HFF-Myc (cell line): ENCODE results near the gene KCNJ5.
A peak's percentile ranks its signal among the peaks of the same experiment; 100 is the strongest.

Experiments
- DNase-seq: peaks from one replicate; pipeline ENCODE4 v3.0.0-alpha.2; 2011; ENCODE audit warnings: low read depth; ENCODE audit errors: extremely low read depth
- H3K4me3 ChIP-seq: replicated peaks from 2 replicates; pipeline ENCODE4 v1.5.1; 2011; ENCODE audit warnings: low read depth, mild to moderate bottlenecking, control low read depth, low read length
- TF ChIP-seq, protein P1 (sequence below): IDR thresholded peaks from 2 replicates; pipeline ENCODE4 v1.5.1; 2012; ENCODE audit warnings: mild to moderate bottlenecking, low read depth, low read length, control low read depth; ENCODE audit errors: missing control alignments

Gene KCNJ5

DNA sequence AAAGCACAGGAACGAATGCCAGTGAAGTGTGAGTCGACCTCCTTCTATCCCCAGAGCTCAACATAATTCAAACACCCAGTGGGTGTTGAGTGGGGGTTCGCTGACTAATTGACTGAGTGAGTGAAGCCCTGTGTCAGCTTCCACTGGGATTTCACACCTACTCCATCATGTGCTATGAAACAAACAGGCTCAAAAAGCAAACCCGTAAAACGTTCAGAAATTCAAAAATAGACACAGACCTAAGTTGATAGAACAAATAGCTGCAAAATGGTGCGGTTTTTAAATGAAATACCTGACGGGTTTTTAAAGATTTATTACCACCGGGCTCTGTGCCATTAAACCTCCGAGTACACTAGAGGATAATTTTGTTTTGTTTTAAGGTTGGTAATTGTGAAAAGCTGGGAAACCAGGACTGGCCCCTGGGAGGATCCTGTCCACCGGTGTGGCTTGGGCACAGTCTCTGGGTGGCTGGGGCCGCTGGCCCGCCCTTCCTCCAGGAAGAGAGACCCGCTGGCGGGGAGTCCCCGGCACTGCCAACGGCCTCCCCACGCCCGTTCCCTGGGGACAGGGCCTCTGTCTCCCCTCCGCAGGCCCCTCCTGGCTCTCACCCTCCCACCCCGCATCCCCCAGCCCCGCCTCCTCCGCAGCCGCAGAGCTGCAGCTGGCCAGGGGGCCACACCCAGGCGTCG, 13.6 kb downstream of the KCNJ5 start:
- no peak for DNase-seq
- TF ChIP-seq, protein P1, sequence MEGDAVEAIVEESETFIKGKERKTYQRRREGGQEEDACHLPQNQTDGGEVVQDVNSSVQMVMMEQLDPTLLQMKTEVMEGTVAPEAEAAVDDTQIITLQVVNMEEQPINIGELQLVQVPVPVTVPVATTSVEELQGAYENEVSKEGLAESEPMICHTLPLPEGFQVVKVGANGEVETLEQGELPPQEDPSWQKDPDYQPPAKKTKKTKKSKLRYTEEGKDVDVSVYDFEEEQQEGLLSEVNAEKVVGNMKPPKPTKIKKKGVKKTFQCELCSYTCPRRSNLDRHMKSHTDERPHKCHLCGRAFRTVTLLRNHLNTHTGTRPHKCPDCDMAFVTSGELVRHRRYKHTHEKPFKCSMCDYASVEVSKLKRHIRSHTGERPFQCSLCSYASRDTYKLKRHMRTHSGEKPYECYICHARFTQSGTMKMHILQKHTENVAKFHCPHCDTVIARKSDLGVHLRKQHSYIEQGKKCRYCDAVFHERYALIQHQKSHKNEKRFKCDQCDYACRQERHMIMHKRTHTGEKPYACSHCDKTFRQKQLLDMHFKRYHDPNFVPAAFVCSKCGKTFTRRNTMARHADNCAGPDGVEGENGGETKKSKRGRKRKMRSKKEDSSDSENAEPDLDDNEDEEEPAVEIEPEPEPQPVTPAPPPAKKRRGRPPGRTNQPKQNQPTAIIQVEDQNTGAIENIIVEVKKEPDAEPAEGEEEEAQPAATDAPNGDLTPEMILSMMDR = no peak
- H3K4me3 ChIP-seq = peak overlapping the region; percentile 45

DNA sequence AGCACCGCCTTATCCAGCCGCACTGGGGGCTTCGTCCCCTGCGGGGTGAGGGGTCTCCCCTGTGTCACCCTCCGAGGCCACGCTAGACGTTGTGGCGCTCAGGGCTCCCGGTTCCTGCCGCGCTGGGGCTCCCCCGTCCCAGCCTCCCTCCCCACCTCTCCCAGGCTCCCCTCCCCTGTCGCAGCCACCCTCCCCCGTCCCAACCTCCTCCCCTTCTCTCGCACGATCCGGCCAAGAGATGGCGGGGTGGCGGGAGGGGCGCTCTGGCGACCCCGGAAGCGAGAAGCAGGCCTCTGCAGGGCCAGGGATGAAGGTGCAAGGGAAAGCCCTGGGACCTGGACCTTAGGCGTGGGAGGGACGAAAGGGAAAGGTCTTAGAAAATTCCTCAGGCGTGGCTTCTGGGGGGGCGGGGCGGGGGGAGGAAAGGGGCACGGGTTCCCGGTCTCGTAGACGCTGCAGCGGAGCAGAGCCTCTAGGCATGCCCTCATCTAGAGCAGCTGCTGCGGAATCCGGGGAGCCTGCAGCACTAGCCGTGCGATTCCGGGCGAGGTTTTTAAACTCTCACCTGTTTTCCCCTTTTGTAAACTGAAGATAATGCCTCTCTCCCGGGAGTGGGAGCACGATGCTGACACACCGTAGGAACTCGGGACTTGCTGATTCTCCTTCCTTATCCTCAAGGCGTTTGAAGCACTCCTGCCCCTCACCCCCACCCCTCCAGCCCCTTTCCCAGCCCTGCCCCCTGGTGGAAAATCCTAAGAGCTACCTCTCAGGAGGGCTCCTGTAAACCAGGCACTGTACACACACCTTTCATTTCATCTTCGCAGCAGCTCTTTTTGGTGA, 14.4 kb downstream of the KCNJ5 start:
- TF ChIP-seq, protein P1 = peak; percentile 47
- DNase-seq = no peak
- H3K4me3 ChIP-seq = peak overlapping the region; percentile 45

DNA sequence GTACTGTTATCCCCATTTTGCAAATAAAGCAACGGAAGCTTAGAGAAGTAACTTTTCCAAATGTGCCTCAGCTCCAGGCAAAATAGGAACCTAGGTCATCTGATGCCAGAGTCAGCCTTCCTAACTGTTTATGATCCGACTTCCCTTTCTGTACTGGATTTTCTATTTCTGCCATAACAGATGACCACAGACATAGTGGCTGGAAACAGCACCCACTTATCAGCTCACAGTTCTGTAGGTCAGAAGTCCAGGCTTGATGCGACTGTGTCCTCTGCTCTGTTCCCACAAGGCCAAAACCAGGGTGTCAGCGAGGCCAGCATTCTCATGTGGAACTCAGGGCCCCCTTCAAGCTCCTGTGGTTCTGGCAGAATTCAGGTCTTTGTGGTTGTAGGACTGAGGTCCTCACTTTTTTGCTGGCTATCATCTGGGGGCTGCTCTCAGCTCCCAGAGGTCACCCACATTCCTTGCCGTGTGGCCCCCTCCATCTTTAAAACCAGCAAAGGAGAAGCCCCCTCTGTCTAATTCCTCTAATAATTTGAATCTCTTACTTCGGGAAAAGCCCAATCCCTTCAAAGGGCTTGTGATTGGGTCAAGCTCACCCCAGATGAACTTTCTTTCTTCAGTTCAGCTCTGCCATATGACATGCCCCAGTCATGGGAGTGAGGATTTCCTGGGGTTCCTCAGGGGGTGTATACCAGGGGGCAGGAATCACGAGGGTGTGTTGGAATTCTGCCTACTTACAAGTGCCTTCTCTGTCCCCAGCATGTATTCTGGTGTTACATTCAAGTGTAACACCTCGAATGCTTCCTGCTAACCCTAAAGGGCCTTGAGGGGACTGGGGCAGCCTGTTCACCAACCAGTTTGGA, 15.3 kb downstream of the KCNJ5 start:
- H3K4me3 ChIP-seq = peak overlapping the region; percentile 45
- TF ChIP-seq, protein P1 = no peak
- no peak for DNase-seq

DNA sequence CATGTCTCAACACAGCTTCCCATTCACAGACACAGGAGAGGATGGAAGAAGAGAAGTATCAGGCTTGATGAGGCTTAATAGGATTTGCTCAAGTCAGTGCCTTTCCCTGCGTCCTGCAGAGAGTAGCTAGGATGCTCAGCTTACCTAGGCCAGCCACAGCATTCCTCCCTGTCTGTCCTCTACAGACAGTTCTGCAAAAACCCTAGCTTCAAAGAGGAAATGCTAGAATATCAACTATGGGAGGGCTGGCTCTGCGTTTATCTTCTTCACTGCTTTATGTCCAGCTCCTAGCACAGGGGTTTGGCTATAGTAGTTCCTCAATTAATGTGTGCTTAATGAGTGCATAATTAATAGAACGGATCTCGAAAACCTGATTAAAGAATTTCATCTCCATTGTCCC, 16.4 kb downstream of the KCNJ5 start:
- TF ChIP-seq, protein P1 = no peak
- DNase-seq = no peak
- no peak overlapping the region for H3K4me3 ChIP-seq

DNA sequence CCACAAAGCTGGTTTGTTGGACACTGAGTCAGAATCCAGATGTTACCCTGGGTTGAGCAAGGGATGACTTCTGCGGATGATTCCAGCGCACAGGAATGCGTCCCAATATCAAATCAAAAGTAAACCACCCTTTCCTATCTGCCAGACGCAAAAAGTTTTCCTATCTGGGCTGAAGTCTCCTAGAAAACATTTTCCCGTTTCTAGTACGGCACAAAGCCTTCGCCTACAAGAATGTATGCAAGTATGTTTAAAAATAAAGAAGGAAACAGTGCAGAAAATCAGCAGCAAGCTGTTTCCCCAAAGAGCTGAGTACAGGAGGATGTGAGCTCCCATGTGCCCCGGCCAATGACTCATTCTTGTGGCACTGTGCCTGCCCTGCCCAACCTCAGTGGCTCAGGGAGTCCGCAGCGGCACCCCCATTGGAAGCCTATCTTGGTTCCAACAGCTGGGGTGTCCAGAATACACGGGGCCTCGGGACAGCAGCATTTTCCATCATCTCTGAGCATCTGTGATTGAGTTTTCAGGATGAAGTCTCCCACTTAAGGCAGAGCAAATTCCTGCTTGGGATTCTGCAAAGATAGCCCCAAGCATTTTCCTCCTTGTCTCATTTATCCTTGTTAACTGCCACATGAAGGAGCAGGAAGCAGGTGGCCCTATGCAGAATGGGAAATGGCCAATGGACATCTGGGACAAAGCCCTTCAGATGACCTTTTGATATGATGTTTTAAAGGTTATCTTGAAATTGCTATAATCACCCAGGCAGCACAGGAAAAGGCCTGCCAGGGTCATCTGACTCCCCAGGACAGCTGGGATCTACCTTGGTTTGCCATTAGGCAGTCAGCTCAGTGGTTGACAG, 17.5 kb downstream of the KCNJ5 start:
- H3K4me3 ChIP-seq = 0 out of 2 replicates have a peak overlapping the region, but pooled peaks have one; percentile 1
- peak; percentile 33 for DNase-seq
- TF ChIP-seq, protein P1 = no peak

DNA sequence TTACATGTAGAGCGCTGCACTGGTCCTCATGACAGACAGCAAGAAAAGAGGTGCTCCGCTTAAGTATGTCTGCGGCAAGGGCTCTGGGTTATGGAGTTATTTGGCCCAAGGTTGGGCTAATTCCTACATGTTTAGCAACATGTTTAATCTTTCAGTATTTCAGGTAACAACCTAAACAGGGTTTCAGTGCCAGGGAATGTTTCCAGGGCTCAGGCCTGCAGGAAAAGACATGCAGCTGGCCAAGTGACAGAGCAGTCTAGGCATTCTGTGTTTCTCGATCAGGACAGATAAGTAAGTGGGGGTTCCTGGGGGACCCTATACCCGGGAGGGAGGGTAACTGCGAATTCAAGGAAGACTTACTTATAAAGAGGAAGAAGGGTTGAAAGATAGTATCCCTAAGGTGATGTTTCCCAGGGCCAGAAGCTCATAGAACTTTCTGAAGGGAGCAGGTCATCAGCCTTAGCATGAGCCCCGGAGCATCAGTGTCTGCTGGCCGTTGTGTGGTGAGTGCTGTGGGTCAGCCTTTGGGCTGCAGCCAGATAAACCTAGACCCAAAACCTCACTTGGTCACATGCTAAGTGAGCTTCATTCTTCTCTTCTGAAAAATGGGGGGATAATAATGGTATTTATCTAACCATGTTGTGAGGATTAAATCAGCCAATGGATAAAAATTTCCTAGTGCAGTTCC, 18.4 kb downstream of the KCNJ5 start:
- TF ChIP-seq, protein P1 = no peak
- H3K4me3 ChIP-seq = no peak overlapping the region
- no peak for DNase-seq
